NOMO-1 treated with DMSO at 0.1 percent for 48 hours (cell line): Measurements from ENCODE around the gene EGF.
A peak's percentile ranks its signal among the peaks of the same experiment; 100 is the strongest.
"Not testable (repeated sequence)": the region's sequence is repeated elsewhere in the genome, so short reads cannot be mapped to it uniquely, and the experiment has no call there.

Source experiments
- DNase-seq: peaks from one replicate; lab custom pipeline; 2025; ENCODE audit not compliant: unreplicated experiment; lab: John Stamatoyannopoulos, UW

The EGF gene

GRCh38 chr4:109914322-109914721 is 1.6 kb downstream of the EGF start:
- DNase-seq: no peak

GRCh38 chr4:109915385-109916026 is 2.8 kb downstream of the EGF start:
- no peak for DNase-seq

GRCh38 chr4:109916027-109916409 is 3.3 kb downstream of the EGF start:
- no peak for DNase-seq

- DNase-seq: no peak
Observed at GRCh38 chr4:109921384-109921808, 8.7 kb downstream of the EGF start.

- DNase-seq: no peak
Observed at GRCh38 chr4:109925396-109925795, 12.7 kb downstream of the EGF start.

- no peak for DNase-seq
Observed at GRCh38 chr4:109928327-109929045, 15.8 kb downstream of the EGF start.

- DNase-seq: no peak
Observed at GRCh38 chr4:109930464-109930863, 17.8 kb downstream of the EGF start.

GRCh38 chr4:109930872-109931271 is 18.2 kb downstream of the EGF start:
- no peak for DNase-seq

- DNase-seq: no peak
Observed at GRCh38 chr4:109931318-109931717, 18.6 kb downstream of the EGF start.

GRCh38 chr4:109937352-109937751 is 24.7 kb downstream of the EGF start:
- DNase-seq: not testable (repeated sequence)

GRCh38 chr4:109939190-109939589 is 26.5 kb downstream of the EGF start:
- no peak for DNase-seq

- no peak for DNase-seq
Observed at GRCh38 chr4:109942292-109942926, 29.7 kb downstream of the EGF start.

- DNase-seq: no peak
Observed at GRCh38 chr4:109943745-109944144, 31.1 kb downstream of the EGF start.

GRCh38 chr4:109944591-109944990 is 31.9 kb downstream of the EGF start:
- no peak for DNase-seq

GRCh38 chr4:109945056-109945455 is 32.4 kb downstream of the EGF start:
- DNase-seq: peak; percentile 61

GRCh38 chr4:109946120-109946519 is 33.4 kb downstream of the EGF start:
- no peak for DNase-seq

GRCh38 chr4:109947457-109947856 is 34.8 kb downstream of the EGF start:
- DNase-seq: no peak

- no peak for DNase-seq
Observed at GRCh38 chr4:109947918-109948317, 35.2 kb downstream of the EGF start.

- DNase-seq: not testable (repeated sequence)
Observed at GRCh38 chr4:109949099-109949718, 36.5 kb downstream of the EGF start.

- no peak for DNase-seq
Observed at GRCh38 chr4:109952612-109953011, 39.9 kb downstream of the EGF start.

GRCh38 chr4:109953556-109953955 is 40.9 kb downstream of the EGF start:
- no peak for DNase-seq

GRCh38 chr4:109955146-109955545 is 42.5 kb downstream of the EGF start:
- DNase-seq: no peak
